ENCODE data around the gene IL17C.

IL17C gene

DNA sequence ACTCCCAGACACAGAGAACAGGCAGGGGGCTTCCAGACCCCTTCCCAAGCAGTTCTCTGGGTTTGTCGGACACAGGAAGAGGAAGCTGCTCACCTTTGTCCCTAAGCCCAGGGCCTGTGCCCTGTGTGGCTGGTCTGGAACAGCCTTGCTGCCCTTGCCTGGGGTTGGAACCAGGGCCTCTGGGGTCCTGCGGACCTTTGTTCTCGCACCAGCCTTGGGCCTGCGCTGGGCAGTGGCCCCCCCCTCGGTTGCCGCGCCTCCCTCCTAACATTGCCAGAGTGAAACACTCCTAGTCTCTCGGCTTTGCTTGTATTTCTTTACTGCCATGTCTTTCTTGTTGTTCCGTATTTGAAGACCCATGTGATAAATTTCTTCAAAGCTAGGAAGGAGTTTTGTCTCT, 8.5 kb upstream of the IL17C start:
- no peak for DNase-seq

DNA sequence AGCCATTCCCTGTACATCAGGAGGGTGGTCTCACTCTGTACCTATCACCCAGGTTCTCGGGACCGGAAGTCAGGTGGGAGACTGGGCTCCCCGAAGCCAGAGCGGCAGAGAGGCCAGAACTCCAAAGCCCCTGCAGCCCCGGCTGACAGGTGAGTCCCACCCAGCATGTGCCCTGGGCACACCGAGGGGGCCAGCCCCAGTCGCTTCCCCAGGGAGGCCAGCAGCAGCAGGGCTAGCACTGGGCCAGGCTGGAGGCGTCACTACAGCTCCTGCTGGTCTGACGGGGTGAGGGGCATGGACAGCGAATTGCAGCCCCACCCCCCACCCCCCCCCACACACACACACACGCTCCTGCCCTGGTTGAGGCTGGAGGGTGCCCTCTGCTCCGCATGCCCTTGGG, 7.9 kb upstream of the IL17C start:
- no peak for DNase-seq

DNA sequence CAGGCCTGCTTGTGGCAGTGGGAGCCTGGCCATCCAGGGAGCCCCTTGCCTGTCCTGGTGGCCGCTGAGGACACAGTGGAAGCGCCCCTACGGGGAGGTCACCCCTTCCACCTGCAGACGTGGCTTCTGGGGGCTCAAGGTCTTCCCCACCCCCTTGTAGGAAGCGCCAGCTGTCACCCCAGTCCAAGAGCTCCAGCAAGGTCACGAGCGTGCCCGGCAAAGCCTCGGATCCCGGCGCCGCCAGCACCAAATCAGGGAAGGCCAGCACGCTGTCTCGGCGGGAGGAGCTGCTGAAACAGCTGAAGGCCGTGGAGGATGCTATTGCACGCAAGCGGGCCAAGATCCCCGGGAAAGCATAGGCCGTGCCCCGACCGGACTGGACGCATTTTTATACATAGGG, 7.4 kb upstream of the IL17C start:
- DNase-seq = no peak

DNA sequence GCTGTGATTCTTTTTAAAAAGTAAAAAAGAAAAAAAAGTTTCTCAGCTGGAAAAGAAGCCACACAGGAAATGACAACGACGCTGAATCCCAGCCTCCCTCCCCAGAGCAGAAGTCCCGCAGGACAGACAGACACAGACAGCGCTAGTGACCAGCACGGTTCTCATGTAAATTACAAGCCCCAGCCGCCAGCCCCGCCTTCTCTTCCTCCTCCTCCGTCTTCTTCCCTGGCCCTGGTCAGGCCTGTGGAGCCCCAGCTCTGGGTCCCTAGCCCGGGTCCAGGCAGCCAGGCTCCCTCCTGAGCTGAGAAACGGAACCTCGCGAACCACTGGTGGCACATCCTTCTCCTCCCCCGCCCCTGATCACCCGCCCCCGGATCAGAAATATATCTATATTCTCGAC, 7.0 kb upstream of the IL17C start:
- DNase-seq = no peak

DNA sequence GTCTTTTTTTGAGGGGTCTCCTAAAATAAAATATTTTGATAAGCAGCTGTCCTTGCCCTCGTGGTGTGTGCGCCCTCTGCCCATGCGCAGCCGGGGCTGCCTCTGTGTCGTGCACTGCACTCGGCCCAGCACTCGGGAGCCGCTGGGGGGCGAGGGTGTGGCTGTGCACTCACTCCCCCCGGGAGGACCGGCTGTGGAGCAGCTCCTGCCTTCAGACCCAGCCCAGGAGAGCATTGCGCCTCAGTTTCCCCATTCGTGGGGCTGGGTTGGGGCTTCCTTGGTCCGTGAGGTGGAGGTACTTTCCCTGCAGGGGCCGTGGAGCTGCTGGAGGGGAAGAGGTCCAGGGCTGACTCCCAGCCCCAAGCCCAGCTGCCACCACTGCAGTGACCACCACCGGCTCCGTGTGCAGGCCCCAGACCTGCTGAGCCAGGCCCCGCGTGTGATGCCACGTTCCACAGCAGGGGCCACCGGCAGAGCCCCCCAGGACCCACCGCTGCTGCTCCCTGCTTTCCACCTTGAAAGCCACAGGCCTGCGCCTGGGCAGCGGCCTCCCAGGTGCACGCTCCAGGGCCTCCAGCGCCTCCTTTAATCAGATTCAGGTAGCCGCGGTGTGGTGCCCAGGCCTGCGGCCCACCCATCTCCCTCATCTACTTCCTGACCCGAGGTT, 6.3 kb upstream of the IL17C start:
- no peak for DNase-seq

DNA sequence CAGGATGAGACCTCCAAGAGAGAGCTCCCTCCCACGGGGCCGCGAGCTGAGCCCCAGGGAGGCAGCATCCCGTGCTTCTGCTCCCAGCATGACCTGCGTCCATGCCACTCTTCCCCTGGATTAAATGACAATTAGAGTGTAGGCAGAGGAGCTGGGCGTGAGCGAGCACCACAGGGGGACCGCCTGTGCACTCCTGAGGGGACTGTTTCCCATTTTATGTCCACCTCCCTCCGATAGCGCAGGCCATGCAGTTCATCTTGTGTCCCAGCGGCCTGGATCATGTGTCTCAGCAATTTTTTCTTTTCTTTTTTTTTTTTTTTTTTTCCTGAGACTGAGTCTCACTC, 5.8 kb upstream of the IL17C start:
- DNase-seq = no peak

DNA sequence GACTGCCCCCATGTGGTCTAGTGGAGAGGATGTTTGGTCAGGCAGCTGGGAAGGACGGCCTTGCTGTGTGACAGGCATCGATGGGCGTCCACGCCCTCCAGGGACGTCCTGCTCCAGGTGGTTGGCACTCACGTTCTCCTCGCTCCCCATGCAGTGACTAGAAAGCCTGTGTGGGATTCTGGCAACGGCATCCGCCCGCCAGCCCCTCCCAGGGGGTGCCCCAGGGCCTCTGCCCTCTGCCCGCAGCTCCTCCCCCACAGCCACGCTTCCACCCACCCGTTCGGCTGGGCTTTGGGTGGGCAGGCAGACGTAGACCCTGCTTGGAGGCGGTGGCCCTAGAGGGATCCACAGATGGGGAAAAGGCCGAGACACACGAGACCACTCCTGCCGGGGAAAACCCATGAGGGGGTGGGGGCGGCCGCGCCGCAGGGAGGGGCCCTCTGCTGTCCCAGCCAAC, 4.7 kb upstream of the IL17C start:
- peak in 1 of 2 experiments; percentile 43 for DNase-seq

DNA sequence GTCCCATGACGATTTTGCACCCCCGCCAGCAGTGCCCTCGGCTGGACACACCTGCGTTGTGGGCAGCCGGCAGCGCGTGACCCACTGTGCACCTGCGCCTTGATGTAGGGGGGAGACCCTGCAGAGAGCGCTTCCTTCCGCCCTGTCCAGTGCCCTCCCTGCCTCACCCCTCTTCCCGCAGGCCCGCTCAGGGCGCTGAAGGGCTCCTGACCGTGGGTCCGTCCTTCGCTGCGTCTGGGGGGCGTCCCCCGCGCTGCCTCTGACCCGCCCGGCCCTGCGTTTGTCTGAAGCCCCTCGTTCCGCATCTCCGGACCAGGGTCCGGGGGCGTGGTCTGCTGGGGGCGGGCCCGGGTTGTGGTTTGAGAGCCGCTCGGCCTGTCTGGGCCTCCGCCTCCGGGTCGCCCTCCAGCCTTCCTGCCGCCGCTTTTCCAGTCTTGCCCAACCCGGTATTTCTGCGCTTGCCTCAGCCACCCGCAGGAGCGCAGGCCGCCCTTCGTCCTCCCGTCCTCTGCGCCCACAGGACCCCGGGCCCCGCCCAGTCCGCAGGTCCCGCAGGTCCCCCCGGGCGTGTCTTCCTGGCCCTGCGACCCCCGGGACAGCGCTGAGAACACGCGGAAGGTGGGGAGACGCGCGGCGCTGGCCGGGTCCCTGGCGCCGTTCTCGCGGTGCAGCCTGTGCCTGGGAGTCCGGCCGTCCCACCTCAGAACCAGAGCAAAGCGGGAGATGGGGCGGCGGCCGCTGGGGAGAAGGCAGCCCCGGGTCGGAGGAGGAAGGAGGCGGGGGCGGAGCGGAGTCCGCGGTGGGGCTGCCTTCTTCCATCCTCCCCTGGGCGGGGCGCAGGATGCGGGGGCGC, 4.0 kb upstream of the IL17C start:
- DNase-seq = no peak

DNA sequence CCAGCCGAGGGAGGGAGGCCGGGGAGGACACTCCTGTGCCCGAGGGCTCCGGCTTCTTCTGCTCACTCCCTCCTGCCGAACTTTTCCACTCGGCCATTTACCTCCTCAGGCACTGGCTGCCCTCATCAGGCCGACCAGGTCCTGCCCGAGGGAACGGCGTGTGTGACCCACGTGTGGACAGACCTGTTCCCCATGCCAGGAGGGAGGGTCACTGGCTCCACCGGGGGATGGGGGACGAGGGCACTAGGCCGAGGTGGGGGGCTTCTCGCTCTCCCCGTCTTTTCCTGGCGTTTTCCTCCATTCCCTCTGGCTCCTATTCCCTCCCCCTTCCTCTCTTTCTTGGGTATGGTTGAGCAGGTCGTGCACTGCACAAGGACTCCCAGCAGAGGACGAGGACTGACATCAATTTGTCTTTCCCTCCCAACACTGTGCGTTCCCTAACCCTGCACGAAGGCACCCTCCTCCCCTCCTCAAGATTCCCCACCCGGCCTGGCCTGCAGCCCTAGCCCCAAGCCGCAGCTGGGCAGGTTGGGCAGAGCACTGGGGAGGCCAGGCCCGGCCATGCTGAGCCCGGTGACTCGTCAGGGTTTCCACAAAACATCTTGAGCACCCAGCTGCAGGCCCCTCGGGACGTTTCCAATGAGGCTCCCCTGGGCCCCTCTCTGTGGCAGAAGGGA, 3.2 kb upstream of the IL17C start:
- no peak for DNase-seq

DNA sequence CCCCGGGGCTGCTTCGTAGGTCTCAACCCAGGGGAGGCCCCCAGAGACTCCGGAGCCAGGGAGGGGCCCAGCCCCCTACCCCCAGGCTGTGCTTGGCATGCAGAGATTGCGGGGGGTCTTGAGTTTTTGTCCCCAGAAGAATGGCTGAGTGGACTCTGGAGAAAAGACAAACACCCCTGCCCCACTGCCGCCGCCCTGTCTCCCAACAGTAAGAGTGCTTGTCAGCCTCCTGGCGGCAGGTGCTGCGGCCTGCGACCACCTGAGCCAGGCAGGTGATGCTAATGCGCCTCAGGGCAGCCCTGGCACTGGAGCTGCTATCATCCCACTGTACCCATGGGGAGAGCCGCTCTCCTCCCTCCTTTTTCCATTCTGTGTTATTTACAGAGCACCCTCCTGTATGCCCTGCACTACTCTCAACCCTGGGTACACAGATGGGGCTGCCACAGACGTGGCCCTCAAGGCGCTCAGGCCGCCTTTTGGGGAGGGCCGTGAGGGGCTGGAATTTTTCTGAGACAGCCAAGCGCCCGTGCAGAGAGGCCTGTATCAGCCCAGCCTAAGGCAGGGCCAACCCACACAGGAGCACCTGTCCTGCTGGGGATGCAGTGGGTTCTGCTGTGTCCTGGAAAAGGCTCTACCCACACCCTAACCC, 2.6 kb upstream of the IL17C start:
- DNase-seq = no peak

DNA sequence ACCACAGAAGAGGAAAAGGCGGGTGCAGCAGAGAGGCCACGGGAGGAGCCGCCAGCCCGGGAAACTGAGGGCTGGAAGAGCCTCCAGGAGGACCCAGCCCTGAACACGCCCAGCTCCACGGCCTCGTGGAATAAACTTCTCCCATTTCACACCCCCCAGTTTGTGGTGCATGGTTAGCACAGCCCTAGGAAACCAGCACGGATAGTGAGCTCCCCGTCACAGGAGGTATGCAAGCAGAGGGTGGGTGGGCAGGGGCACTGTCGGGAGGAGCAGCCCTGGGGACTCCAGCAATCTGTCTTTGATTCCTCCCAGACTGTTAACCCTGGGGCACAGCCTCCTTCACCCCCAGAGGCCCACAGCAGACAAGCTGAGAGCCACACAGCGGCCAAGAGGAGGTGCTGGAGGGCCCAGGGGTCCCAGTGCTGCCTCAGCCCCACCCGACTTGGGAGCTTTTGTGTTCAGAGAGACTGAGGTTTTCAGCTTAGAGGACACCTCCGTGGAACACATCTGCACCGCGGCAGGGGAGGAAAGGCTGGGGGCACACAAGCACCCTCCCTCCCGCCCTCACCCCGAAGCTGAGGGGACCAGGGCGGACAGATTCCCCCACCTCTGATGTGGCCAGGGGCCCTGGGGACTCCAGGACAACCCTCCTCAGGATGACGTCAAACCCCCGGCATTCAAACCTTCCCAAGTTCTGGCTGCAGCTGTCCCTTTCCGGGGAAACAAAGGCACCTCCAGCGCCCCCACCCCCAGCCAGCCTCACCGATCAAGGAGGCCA, 1.7 kb upstream of the IL17C start:
- no peak for DNase-seq

DNA sequence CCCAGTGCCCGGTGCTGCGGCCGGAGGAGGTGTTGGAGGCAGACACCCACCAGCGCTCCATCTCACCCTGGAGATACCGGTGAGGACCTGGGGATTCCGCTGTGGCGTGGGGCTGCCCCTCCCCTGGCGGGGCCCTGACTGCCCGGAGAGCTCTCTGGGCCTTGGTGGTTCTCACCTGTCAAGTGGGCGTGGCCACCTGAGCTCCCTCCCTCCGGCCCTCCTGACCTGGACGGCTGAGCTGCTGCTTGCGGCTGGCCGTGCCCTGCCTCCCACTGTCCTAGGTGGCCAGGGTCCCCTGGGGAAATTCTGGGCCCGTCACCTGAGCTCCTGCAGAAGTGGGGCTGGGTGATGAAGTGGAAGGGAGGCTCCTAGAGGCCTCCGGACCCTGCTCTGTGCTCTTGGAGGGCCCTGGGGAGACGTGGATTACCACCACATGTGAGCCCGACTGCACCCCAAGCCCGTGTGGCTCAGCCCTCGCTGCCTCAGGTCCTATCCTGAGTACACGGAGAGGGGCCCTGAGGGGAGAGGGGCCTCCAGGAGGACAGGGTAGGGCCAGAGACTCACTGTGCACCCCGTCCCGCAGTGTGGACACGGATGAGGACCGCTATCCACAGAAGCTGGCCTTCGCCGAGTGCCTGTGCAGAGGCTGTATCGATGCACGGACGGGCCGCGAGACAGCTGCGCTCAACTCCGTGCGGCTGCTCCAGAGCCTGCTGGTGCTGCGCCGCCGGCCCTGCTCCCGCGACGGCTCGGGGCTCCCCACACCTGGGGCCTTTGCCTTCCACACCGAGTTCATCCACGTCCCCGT, 1.1 kb downstream of the IL17C start:
- peak in 1 of 2 experiments; percentile 53 for DNase-seq

DNA sequence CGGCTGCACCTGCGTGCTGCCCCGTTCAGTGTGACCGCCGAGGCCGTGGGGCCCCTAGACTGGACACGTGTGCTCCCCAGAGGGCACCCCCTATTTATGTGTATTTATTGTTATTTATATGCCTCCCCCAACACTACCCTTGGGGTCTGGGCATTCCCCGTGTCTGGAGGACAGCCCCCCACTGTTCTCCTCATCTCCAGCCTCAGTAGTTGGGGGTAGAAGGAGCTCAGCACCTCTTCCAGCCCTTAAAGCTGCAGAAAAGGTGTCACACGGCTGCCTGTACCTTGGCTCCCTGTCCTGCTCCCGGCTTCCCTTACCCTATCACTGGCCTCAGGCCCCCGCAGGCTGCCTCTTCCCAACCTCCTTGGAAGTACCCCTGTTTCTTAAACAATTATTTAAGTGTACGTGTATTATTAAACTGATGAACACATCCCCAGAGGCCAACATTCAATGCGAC, 1.7 kb downstream of the IL17C start:
- DNase-seq = no peak

DNA sequence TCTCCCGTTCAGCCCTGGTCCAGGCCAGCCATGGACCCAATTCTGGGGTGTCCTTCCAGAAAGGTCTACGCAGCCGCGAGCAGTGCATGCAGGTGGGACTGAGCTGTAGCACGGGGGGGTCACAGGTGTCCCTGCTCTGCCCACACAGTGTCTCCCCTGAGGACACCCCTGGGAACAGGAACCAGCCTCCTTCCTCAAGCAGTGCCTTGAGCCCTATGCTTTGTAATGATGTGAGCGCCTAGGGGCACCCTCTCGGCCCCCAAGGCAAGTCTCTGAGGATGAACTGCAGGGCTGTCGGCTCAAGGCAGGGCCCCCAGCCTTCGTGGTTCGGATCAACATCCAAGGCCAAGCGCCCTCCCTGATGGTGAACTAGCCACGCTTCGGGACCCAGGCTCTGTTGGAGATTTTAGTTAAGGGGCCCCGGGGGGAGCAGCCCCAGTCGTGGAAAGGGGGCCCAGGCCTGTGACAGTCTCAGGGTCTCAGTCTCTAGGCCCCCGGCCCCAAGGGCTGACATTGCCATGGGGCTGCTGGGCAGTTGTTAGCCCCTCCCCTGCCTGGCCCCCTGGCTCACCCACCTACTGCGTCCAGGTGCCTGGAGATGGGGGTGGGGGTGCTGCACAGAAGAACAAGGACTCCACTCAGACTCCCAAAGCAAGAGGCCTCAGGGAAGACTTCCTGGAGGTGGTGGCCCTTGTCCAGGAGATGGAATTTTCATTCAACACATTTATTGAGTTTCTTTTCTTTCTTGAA, 2.3 kb downstream of the IL17C start:
- no peak for DNase-seq

DNA sequence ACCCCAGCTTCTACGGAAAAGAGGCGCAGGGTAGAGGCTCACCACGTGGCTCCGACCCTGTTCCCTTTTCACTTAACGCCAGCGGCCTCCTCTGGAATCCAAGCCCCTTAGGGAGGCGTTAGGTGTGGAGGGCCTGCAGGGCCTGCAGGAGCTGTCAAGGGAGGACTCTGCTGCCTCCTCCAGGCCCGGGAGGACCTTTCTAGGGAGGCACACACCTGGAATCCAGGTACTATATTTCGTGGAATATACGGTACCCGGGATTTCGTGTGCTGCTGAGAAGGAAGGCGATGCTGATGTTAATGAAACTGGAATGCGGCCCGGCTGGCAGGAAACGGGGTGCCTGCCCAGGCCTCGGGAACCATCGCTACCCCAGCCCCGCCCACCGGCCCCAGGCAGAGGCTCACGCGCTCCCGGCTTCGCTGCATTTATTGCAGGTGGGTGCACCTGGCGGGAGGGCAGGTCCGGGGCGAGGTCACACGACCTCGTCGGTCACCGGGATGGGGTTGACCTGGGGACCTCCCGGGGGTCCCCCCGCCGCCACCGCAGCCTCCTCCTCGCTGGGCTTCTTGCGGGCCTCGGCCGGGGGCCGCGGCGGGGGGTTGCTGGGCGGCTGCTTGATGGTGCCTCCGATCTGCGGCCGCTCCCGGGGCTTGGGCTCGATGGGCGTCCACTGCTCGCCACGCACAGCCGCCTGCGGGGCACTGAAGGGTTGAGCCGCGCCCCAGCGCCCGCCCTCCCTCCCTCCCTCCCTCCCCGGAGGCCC, 4.7 kb downstream of the IL17C start:
- DNase-seq = no peak

DNA sequence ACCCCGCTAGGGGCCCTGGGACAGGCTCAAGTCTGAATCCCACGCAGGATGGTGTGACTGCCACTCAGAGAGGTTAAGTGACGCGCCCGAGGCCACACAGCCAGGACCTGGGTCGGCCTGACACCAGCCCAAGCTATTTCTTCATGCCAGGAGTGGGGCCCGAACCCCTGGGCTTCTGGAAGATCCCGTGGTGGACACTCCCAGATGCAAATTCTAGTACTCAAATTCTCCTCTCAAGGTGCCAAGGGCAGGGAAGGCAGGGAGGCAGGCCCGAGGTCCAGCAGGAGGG, 5.2 kb downstream of the IL17C start:
- no peak for DNase-seq

DNA sequence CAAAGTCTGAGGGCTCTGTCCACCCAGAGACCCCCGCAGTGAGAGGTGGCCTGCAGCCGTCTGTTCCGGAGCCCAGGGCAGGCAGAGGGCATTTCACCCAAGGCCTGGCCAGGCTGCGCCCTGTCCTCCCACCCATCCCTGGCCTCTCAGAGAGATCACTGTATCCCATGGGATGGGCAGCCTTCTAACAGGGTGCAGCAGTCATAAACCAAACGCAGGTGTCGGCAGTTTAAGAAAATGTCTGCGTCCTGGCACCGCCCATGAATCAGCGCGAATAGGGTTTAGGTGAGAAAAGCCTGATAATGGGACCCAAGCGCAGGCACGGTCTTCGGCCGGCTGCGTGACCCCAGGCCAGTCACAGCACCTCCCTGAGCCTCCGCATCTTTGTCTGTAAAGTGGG, 7.1 kb downstream of the IL17C start:
- no peak for DNase-seq

DNA sequence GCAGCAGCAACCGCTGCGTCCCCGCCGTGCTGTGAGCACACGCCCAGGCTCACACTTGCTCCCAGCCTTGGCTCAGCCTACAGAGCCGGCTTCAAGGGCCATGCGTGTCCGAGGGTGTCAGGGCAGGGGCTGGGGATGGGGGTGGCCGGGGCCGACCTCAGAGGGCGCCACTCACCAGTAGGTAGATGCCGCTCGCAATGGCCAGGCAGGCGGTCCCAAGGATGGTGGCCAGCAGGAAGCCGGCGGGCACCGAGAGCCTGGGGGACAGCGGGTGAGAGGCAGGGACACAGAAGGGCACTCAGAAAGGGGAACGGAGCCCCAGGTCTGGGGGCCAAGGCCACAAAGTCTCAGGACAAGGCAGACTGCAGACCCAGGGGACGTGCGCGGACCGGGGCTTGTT, 7.6 kb downstream of the IL17C start:
- DNase-seq = no peak

DNA sequence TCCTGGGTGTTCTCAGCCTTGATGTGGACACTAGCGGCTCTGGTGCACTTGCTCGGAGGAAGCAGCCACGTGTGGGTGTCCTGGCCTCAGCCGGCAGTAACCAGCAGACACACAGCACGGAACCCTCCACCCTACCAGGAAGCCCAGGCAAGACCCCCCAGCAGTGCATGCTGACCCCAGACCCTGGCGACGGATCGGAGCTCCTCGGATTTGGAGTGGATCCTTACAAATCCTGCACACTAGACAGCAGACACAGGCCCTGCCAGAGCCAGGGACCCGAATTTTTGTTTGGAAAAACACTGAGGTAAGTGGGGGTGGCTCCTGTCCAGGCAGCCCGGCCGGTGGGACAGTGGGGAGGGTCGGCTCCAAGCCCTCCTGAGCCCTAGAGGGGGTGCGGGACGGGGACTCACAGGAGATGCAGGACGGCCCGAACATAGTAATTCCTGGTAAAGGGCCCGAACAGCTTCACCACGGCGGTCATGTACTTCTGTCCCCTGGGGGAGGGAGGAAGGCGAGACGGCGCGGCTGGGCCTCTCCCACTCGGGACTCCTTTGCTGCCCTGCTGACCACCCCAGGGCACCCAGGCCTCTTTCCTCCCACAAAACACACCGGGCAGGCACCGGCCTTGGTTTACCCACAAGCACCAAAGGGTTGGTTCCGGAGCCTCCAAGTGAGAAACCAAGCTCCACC, 8.1 kb downstream of the IL17C start:
- DNase-seq = no peak
